Cortex of kidney (tissue), 1 donor: ENCODE data around the gene DYNLT4.

ENCODE experiments used
- DNase-seq: peaks from one replicate; lab custom pipeline; 2025; lab: John Stamatoyannopoulos, UW

DYNLT4 gene

GRCh38 chr1:44757420-44757819, 49.7 kb downstream of the DYNLT4 start:
- DNase-seq = no peak
